K562 (cell line): Measurements from ENCODE around the gene HBP1. TPM values are rescaled to one million over a fixed set of nuclear protein-coding genes. Genes with fewer than 3 reads are reported as not detected.
A peak's percentile ranks its signal among the peaks of the same experiment; 100 is the strongest.

Source experiments
- ATAC-seq: fragments of 200-7000 bp; cut with Tn5 transposase; 3 replicates; pipeline ENCODE4 v1.9.1; 2020; ENCODE audit warnings: moderate library complexity
- BruUV-seq: library from RNA; stranded (reverse); fragments of 400-500 nt; replicated peaks from 2 replicates; lab custom pipeline; 2021; lab: Mats Ljungman, UMichigan
- CTCF ChIA-PET: fragments of 300-600 bp; formaldehyde crosslinking; extraction: SDS; loops from one replicate; lab custom pipeline; 2021; ENCODE audit warnings: low intra/inter-chr PET ratio; lab: Yijun Ruan, JAX
- POLR2A ChIA-PET: fragments of 300-600, 350-650 bp; sonication (Branson Sonifier 250); formaldehyde crosslinking; extraction: SDS; loops from one replicate; lab custom pipeline; 2021; ENCODE audit warnings: antibody characterized with exemption, inconsistent platforms; lab: Yijun Ruan, JAX
- DNase-seq, 4 experiments: peaks; one replicate each; pipeline versions ENCODE4 v3.0.0 to v3.0.0-alpha.2; 2011 to 2018; ENCODE audit warnings: low spot score in 3 of 4, mixed read lengths in 3 of 4; ENCODE audit errors: extremely low read depth in 1 of 4
- FAIRE-seq: peaks from 2 replicates; lab custom pipeline; 2011; peaks lifted over from hg19 to GRCh38; lab: Jason Lieb, UNC
- H2AFZ ChIP-seq: 2 replicates; pipeline ENCODE4 v1.6.0; 2011; ENCODE audit warnings: low read depth, low read length, control low read depth, inconsistent platforms
- H3K27ac ChIP-seq: fragments of 200-600 bp; 3 replicates; pipeline ENCODE4 v1.8.0; 2011; ENCODE audit warnings: low read depth, mild to moderate bottlenecking, control low read depth, inconsistent platforms, low read length, moderate library complexity, mixed read lengths; ENCODE audit errors: extremely low read depth
- H3K27me3 ChIP-seq, 2 experiments: fragments of 300-600 bp in 1 of 2; 2 replicates in 1 of 2; 3 replicates in 1 of 2; pipeline versions ENCODE4 v1.6.0 to v1.8.0; 2011; ENCODE audit warnings: inconsistent platforms in 2 of 2, low read length in 2 of 2, mild to moderate bottlenecking in 1 of 2, mixed read lengths in 1 of 2, moderate library complexity in 1 of 2; ENCODE audit not compliant: control insufficient read depth in 2 of 2, insufficient read depth in 2 of 2
- H3K36me3 ChIP-seq: fragments of 300-600 bp; 3 replicates; pipeline ENCODE4 v1.8.0; 2011; ENCODE audit warnings: mild to moderate bottlenecking, low read length, inconsistent platforms; ENCODE audit not compliant: control insufficient read depth, insufficient read depth
- H3K4me1 ChIP-seq, 2 experiments: fragments of 200-600 bp in 1 of 2; replicated peaks in 1 of 2; 2 replicates in 1 of 2; 3 replicates in 1 of 2; pipeline versions ENCODE4 v1.5.1 to v1.8.0; 2011; ENCODE audit warnings: inconsistent platforms in 2 of 2, low read length in 2 of 2, mild to moderate bottlenecking in 1 of 2, mixed read lengths in 1 of 2, moderate library complexity in 1 of 2; ENCODE audit not compliant: control insufficient read depth in 2 of 2, insufficient read depth in 2 of 2
- H3K4me2 ChIP-seq: 2 replicates; pipeline ENCODE4 v1.6.1; 2011; ENCODE audit warnings: low read length, control low read depth, inconsistent platforms, mixed read lengths; ENCODE audit not compliant: insufficient read depth
- H3K4me3 ChIP-seq: fragments of 200-600 bp; sonication (generic), shearing (Covaris generic); 2 replicates; pipeline ENCODE4 v1.5.1; 2016; ENCODE audit warnings: control low read depth, inconsistent platforms
- H3K79me2 ChIP-seq: fragments of 200-600 bp; 3 replicates; pipeline ENCODE4 v1.8.0; 2011; ENCODE audit warnings: low read length, inconsistent platforms; ENCODE audit not compliant: control insufficient read depth, insufficient read depth
- H3K9ac ChIP-seq, 2 experiments: 2 replicates each; pipeline versions ENCODE4 v1.6.0 to v1.6.1; 2011; ENCODE audit warnings: low read depth in 2 of 2, low read length in 2 of 2, control low read depth in 1 of 2, inconsistent platforms in 1 of 2, mild to moderate bottlenecking in 1 of 2, mixed read lengths in 1 of 2; ENCODE audit not compliant: insufficient read depth in 1 of 2
- H3K9me1 ChIP-seq: one replicate; pipeline ENCODE4 v1.6.0; 2011; ENCODE audit warnings: inconsistent platforms, mild to moderate bottlenecking, low read length, moderate library complexity; ENCODE audit not compliant: control insufficient read depth, insufficient read depth
- H3K9me3 ChIP-seq: replicated peaks from 2 replicates; pipeline ENCODE4 v1.5.1; 2011; ENCODE audit warnings: low read depth, low read length, inconsistent platforms; ENCODE audit not compliant: control insufficient read depth, insufficient read depth
- H4K20me1 ChIP-seq: replicated peaks from 2 replicates; pipeline ENCODE4 v1.6.1; 2011; ENCODE audit warnings: low read length, inconsistent platforms, mixed read lengths; ENCODE audit not compliant: control insufficient read depth, insufficient read depth
- GMEB1 ChIP-seq: fragments of 250-450 bp; sonication (Bioruptor Pico); IDR thresholded peaks from 2 replicates; pipeline ENCODE4 v1.4.0; 2020; ENCODE audit warnings: mild to moderate bottlenecking
- HMBOX1 ChIP-seq: sonication (generic); IDR thresholded peaks from 2 replicates; pipeline ENCODE4 v1.6.1; 2016
- MLLT1 ChIP-seq, 2 experiments: fragments of 450-650 bp; IDR thresholded peaks; 2 replicates each; pipeline ENCODE4 v1.6.1; 2016
- MNT ChIP-seq, 2 experiments: fragments of 450-650 bp; conservative IDR thresholded peaks; 2 replicates each; pipeline ENCODE4 v1.6.1; 2017; ENCODE audit warnings: mild to moderate bottlenecking in 2 of 2, moderate library complexity in 2 of 2
- ZBTB9 ChIP-seq: fragments of 450-650 bp; formaldehyde crosslinking; IDR thresholded peaks from 2 replicates; pipeline ENCODE4 v1.4.0; 2020; ENCODE audit warnings: mild to moderate bottlenecking, moderate library complexity
- ZNF280B ChIP-seq: fragments of 250-450 bp; sonication (Bioruptor Pico); IDR thresholded peaks from 2 replicates; pipeline ENCODE4 v1.5.1; 2021; ENCODE audit warnings: mild to moderate bottlenecking
- ZNF324 ChIP-seq: fragments of 250-450 bp; sonication (Bioruptor Pico); IDR thresholded peaks from 2 replicates; pipeline ENCODE4 v1.4.0; 2020; ENCODE audit warnings: mild to moderate bottlenecking
- ZNF408 ChIP-seq: fragments of 250-450 bp; sonication (Bioruptor Pico); IDR thresholded peaks from 2 replicates; pipeline ENCODE4 v1.4.0; 2020; ENCODE audit warnings: low read depth, mild to moderate bottlenecking, moderate library complexity
- ZNF655 ChIP-seq: fragments of 250-450 bp; sonication (Bioruptor Pico); IDR thresholded peaks from 2 replicates; pipeline ENCODE4 v1.5.0; 2021
- WGBS: fragments of 100-300 bp; shearing (Covaris generic); methylation state at CpG from one replicate; pipeline ENCODE4 v1.1.6; 2016; ENCODE audit warnings: low coverage, mixed read lengths; ENCODE audit not compliant: insufficient coverage; ENCODE audit errors: missing lambda C conversion rate; 5-methylcytosine and 5-hydroxymethylcytosine counted together
- in situ Hi-C: fragments of 300-500 bp; cut with MboI; formaldehyde crosslinking; loops from 4 replicates; pipeline ENCODE4 v1.15.0; 2018; ENCODE audit warnings: inconsistent platforms, mixed read lengths
- intact Hi-C: fragments of 100-400 bp; cut with micrococcal nuclease; formaldehyde crosslinking; loops from 2 replicates; pipeline ENCODE4 v1.14.2; 2022
- polyA plus RNA-seq, 8 experiments: library from polyadenylated mRNA; depleted of rRNA in 4 of 8; stranded (reverse) in 5 of 8; unstranded in 3 of 8; fragments of >200 nt; fragmentation: Nextera tagmentation in 2 of 8; fragmentation: Illumina TruSeq in 1 of 8; extraction: Ambion mirVana in 2 of 8; extraction: Trizol in 1 of 8; gene quantifications; 2 replicates each; pipeline versions ENCODE4 v1.2.1 to v1.2.3, GENCODE V29; 2011 to 2014; ENCODE audit warnings: inconsistent platforms in 1 of 8, missing spikeins in 1 of 8
- total RNA-seq, 7 experiments: library from RNA; depleted of rRNA in 6 of 7; stranded (reverse); fragments of >200 nt in 6 of 7; fragmentation: Illumina TruSeq in 2 of 7; extraction: Trizol in 2 of 7; gene quantifications; 2 replicates each; pipeline versions ENCODE4 v1.2.1 to v1.2.3, GENCODE V29; 2011 to 2021; ENCODE audit warnings: low replicate concordance in 1 of 7

Gene HBP1
- total and polyA plus RNA-seq, 9 of the 15 experiments (the other 6 are each of a cell fraction or from before 2014, with no cell fraction given): 18.7 to 59.9 (median 27.0) TPM

GRCh38 chr7:107173691-107174406 is 5.0 kb downstream of the HBP1 start:
- no peaks in the 10 kb centered on the region for H3K27me3 ChIP-seq
- no peak for TF ChIP-seq ZNF324 (CRISPR knock-in tag)
- TF ChIP-seq MNT (conservative IDR thresholded peaks at IDR 0.05): 0 out of 4 replicates have a peak, but pooled peaks of 1 of the 2 experiments have one; percentile 16
- TF ChIP-seq ZNF408: no peak
- no peak for TF ChIP-seq MLLT1 (IDR thresholded peaks at IDR 0.05)
- 0 out of 2 replicates have a peak, but pooled peaks have one; percentile 72 for TF ChIP-seq ZNF655 (CRISPR knock-in tag)
- no peak for TF ChIP-seq GMEB1 (CRISPR knock-in tag)
- no peak for TF ChIP-seq ZBTB9 (CRISPR knock-in tag)
- TF ChIP-seq ZNF280B (CRISPR knock-in tag): no peak
- TF ChIP-seq HMBOX1: peak; percentile 54; the same call in 1 of the 2 replicates
- POLR2A ChIA-PET: interaction anchor here (0.5 to 2.2 kb wide), 13 partner anchors 8 to 1880 kb away, joined by 3 to 9 read pairs (median 3); no protein-coding TSS in a partner anchor
- no peaks in the 10 kb centered on the region for H3K9me1 ChIP-seq
- H3K27ac ChIP-seq: peak overlapping the region; percentile 7; the same call in 1 of the 3 replicates
- ATAC-seq: no peak
- intact Hi-C loops: no loop called here
- BruUV-seq: no TSS peak
- H3K9ac ChIP-seq: peak overlapping the region in 1 of 2 experiments; percentile 11; a peak in 1 of 4 replicates
- WGBS: 32% methylated on average over 4 of the region's 4 CpGs
- H4K20me1 ChIP-seq: no peaks in the 10 kb centered on the region; the same call in none of the 2 replicates
- in situ Hi-C loops: no loop called here
- H3K4me1 ChIP-seq: peaks cover 0 to 16% of the 10 kb centered on the region in 2 experiments; a peak in 4 of 5 replicates
- H3K9me3 ChIP-seq: no peaks in the 10 kb centered on the region
- no peak overlapping the region for H3K4me3 ChIP-seq
- H2AFZ ChIP-seq: no peak overlapping the region
- no peak for DNase-seq
- peaks cover 69% of the 10 kb centered on the region for H3K79me2 ChIP-seq
- peaks cover 3% of the 10 kb centered on the region; the same call in 1 of the 3 replicates for H3K36me3 ChIP-seq
- CTCF ChIA-PET: no interaction called here
- no peak for FAIRE-seq
- peak overlapping the region; percentile 8; the same call in 1 of the 2 replicates for H3K4me2 ChIP-seq
